GM10248 (cell line): ENCODE results near the gene CCDC201.

Experiments used
- CTCF ChIA-PET: fragments of 300-600 bp; sonication (Branson Sonifier 250); formaldehyde crosslinking; extraction: SDS; loops from one replicate; lab custom pipeline; 2021; ENCODE audit warnings: antibody characterized with exemption; lab: Yijun Ruan, JAX
- POLR2A ChIA-PET: fragments of 350-650 bp; sonication (Branson Sonifier 250); formaldehyde crosslinking; extraction: SDS; loops from one replicate; lab custom pipeline; 2020; ENCODE audit warnings: antibody characterized with exemption; lab: Yijun Ruan, JAX
- DNase-seq: peaks from one replicate; pipeline ENCODE4 v3.0.0; 2012; ENCODE audit errors: extremely low spot score
- CTCF ChIP-seq: IDR thresholded peaks from 2 replicates; pipeline ENCODE4 v1.5.1; 2012; ENCODE audit warnings: mild to moderate bottlenecking, low read depth; ENCODE audit errors: extremely low read depth, missing control alignments, control extremely low read depth

The CCDC201 gene, protein sequence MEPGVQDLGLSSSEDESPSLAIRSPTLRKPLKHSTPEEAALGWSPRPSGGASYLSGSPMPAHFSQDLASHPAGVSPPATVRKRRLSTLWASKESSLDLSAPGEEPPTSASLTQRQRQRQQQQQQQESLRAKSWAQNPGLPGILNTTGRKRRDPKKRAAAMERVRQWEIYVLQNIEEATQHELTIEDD

GRCh38 chr7:45873035-45873354 lies at the start of gene CCDC201:
TSS of gene CCDC201 (minus strand) at chr7:45873082. CDS start at chr7:45873007, 75 bp downstream.
- no peak for DNase-seq
- ChIA-PET POLR2A (no interaction called here), CTCF (interaction anchor here (1.5 kb wide), 1 partner anchor 12 kb away, joined by 5 read pairs; no protein-coding TSS in a partner anchor)
- no peak for TF ChIP-seq CTCF

DNA sequence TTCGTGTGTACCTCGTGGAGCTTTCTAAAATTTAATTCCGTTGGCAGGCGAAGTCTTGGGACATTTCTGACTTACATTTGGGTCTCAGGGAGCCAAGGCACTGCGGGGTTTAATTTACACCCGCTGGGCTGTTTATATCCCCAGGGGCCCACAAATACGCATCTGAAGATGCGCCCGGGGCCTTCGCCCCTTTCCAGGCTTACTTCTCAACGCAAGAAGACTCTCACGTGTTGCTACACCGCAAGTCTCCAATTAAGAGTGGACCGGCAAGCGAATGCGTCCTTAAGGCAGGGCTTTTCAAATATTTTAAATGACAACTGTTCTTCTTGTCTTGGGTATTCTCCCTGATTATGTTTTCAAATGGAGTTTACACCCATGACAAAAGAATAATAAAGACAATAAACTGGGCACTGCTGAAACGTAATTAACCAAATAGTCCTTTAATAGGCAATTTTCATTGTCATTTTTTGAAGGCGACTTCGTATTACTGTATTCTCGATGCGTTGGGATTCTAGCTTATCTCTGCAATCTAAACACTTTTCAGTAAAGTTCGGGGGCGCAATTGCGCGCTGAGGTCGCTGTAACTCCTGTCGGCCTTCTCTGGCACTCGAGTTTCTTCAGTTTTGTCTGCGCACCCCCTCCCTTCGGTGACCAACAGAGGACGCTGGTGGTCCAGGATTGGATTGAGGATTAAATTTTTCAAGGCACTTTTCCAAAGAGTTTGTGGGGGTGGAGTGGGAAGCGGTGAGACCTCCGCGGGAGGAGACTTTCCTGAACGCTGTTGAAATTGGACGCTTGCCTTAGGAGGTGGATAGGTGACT lies 49.0 kb upstream of the CCDC201 start:
- CTCF ChIA-PET = interaction anchor here (0.7 to 4.4 kb wide), 21 partner anchors 9 to 1334 kb away, joined by 3 to 27 read pairs (median 6); no protein-coding TSS in a partner anchor
- DNase-seq = no peak
- POLR2A ChIA-PET = no interaction called here
- TF ChIP-seq CTCF = peak; percentile 38

DNA sequence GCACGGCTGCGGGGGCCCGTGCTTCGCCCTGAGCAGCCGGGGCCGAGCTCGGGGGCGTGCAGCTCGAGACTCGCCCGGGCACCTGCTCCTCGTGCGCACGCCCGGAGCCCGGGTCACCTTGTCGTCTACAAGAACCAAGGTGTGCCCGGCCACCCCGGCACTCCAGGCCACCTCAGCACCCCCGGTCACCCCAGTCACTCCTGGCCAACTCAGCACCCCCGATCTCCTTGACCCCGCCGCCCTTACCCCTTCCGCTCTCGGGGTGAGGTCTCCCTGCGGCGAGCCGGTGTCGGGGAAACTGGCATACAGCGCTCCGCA lies 48.5 kb upstream of the CCDC201 start:
- POLR2A ChIA-PET = no interaction called here
- no peak for TF ChIP-seq CTCF
- DNase-seq = no peak
- CTCF ChIA-PET = interaction anchor here (1.4 to 4.0 kb wide), 7 partner anchors 9 to 1333 kb away, joined by 3 to 27 read pairs (median 7); no protein-coding TSS in a partner anchor

GRCh38 chr7:45920502-45921380 lies 47.9 kb upstream of the CCDC201 start, which contains the start of gene IGFBP3:
TSS of gene IGFBP3 (minus strand) at chr7:45921272. CDS start at chr7:45921140, 132 bp downstream.
- ChIA-PET CTCF (interaction anchor here (1.7 to 4.0 kb wide), 5 partner anchors 8 to 1333 kb away, joined by 6 to 27 read pairs (median 15); no protein-coding TSS in a partner anchor), POLR2A (no interaction called here)
- TF ChIP-seq CTCF = no peak
- no peak for DNase-seq

DNA sequence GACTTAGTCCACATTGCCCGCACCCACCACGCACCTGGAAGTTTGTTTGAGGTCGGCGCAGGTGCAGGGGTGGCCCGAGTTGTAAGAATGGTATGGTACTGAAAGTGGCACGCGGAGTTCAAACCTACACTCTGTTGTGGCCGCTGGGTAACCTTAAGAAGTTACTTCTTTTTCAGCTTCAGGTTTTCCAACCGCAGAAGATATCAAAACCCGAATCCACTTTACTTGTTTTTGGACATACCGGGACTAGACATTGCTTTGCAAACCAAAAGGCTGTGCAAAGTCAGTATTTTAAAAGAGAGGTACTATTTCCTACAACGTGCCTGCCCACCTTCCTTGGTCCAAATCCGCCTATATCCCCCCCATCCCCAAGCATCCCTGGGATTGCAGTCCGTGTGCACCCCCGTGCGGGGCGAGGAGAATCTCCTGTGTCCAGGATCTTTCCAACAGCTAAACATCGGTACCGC lies 47.1 kb upstream of the CCDC201 start:
- no peak for TF ChIP-seq CTCF
- ChIA-PET POLR2A (no interaction called here), CTCF (interaction anchor here (1.3 kb wide), 1 partner anchor 1170 kb away, joined by 5 read pairs; no protein-coding TSS in a partner anchor)
- DNase-seq = no peak

DNA sequence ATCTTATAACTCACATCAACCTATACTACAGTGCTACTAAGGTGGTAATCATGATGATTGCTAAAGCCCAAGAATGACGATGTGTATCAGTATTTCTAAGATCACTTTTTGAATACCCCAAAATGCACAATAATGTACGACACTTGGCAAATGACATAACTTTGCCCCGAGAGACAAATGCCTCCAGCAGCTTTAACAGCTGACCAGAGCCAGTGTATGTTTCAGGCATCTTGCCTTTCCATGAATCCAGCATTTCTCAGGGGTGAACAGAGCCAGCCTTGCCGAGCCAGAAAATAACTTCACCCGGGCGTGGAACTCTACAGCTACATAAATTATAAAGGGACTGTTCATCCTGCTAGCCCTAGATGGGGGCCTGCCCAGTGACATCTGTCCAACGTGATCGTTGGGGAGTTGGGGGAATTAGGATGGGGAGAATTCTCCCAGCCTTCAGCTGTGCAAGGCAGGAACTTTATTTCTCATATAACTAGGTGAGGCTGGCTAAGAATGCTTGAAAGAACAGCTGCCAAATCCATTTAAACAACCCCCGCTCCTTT lies 46.4 kb upstream of the CCDC201 start:
- CTCF ChIA-PET = interaction anchor here (1.3 to 2.9 kb wide), 6 partner anchors 11 to 1262 kb away, joined by 5 to 21 read pairs (median 10); no protein-coding TSS in a partner anchor
- POLR2A ChIA-PET = no interaction called here
- no peak for TF ChIP-seq CTCF
- DNase-seq = no peak
